NCI-H187 (cell line): Measurements from ENCODE around the gene SERP2.
A peak's percentile ranks its signal among the peaks of the same experiment; 100 is the strongest.

Source experiments
- DNase-seq, 2 experiments: peaks; one replicate each; lab custom pipeline; 2025; lab: John Stamatoyannopoulos, UW

The SERP2 gene

DNA sequence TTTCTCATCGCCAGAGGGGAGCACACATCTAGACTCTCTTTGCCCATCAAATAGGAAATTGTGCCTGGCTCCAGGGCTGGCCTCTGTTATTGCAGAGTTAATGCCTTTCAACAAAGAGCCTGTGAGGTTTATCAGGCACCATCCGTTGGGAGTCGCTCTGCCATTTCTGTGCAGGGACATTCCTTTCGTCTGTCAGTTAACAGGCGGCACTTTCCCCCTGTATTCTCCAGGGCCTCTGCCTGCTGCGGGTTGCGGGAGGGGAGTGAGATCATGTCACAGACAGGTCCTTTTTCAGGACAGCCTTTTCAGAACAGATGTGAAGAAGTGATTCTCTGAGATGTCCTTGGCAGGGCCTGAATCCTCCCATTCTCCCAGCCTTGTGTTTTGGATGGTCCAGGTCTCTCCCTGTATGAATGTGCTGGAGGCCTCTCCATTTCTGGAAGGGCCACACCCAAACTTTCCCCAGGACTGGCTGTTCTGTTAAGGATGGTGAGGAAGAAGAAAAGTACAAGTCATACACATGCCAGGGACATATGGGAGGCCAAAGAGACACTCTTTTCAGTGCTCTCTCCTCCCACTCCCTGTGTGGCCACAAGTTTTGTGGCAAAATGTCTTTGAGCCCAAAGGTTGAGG is 14.9 kb downstream of the SERP2 start:
- DNase-seq, result no peak

DNA sequence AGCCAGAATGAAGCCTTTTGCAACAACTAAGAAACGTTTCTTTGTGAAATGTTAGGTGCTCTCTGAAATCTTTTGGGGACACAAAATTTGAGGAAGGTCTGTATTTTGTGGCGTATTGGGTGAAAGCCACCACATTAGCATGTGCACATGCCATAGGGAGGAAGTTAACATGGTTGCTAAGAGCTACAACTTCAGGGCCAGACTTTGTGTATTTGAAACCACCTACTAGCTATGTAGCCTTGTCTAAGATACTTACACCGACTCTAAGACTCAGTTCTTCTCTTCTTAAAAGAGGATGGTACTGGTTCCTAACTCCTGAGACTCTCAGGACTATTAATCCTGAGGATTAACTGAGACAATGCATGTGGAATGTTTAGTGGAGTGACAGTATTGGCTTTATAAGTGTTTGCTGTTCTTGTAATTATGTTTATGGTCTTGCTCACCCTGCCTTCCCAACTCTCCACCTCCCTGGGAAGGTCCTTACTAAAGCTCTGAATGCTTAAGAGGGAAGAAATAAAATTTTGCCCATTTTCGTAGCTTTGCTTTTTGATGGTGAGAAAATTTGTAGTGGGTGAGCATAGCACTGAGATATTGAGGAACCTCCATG is 15.5 kb downstream of the SERP2 start:
- DNase-seq, result no peak

DNA sequence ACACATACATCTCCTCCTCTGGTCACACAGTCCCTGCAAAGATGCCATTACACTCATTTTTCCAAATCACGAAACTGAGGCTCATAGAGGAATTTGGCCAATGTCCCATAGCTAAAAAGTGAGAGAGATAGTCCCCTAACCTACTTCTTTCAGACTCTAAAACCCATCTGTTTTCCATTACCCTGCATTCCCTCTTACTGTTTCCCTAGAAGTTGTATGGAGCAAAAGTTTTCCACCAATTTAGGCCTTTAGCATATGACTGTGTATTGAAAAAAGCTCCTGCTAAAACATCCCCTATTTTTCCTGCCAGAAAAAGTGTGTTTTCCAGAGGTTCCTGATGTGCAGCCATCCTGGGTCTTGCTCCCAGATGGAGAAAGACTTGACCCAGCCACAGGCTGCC is 16.3 kb downstream of the SERP2 start:
- no peak for DNase-seq

DNA sequence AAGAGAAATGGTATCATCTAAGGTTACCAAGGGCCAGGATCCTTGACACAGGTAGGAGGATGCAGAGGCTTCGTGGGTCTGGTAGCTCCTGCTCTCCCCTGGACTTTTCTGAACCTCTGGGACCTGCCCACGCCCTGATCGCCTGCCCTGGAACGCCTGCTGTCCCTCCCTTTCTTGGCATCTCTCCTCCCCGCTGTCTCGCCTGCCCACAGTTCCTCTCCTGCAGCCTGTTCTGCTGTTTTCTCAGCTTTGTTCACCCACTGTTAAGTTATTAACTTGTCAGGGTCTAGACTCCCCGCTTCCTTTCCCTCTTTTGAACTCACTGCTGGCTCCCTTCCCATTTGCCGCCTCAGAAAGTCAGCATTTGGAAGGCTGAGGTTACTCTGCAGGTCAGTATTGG is 19.8 kb downstream of the SERP2 start:
- no peak for DNase-seq

DNA sequence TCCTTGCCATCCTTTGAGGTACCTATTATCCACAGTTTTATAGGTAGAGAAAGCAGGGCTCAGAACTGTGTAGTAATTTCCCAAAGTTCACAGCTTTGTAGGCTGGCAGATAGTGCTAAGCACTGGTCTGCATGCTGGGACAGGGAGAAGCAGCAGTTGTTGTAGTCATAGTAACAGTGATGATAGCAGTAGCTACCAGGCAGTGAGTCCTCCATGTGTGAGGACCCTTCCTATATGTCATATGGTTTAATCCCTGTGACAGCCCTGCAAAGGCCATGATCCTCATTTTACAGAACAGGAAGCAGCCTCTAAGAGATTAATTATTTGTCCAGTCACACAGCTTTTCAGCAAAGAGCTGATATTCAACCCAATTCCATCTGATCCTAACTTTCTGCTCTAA is 21.0 kb downstream of the SERP2 start:
- no peak for DNase-seq

DNA sequence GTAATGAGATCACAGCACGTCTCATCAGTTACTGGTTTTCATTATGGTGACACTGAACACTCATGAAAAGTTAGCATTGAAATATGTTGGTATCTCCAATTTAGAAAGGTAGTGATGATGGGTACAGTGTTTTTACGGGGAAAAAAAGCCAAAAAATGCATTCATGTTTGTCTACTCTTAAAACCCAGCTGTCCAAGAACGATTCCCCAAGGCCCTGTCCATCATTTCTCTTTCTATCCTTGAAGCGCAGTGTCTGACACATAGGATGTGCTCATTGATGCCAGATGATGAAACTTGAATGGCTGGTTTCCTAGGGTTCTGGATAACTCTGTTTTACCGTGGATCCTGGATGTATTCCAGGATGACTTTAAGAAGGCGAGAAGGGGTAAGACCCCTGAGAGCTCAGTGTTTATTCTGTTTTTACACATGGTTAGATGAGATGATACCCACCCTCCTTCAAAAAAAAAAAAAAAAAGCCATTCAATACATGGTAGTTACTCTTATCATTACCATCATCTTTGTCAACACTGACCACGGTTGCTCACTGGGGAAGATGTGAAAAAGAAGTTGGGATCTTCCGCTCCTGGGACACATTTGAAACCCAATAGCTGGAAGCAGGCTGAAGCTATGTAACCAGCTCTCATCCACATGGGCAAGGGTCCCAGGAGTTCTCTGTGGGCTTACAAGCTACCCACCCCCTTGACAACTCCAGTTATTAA is 22.5 kb downstream of the SERP2 start:
- DNase-seq, result no peak

DNA sequence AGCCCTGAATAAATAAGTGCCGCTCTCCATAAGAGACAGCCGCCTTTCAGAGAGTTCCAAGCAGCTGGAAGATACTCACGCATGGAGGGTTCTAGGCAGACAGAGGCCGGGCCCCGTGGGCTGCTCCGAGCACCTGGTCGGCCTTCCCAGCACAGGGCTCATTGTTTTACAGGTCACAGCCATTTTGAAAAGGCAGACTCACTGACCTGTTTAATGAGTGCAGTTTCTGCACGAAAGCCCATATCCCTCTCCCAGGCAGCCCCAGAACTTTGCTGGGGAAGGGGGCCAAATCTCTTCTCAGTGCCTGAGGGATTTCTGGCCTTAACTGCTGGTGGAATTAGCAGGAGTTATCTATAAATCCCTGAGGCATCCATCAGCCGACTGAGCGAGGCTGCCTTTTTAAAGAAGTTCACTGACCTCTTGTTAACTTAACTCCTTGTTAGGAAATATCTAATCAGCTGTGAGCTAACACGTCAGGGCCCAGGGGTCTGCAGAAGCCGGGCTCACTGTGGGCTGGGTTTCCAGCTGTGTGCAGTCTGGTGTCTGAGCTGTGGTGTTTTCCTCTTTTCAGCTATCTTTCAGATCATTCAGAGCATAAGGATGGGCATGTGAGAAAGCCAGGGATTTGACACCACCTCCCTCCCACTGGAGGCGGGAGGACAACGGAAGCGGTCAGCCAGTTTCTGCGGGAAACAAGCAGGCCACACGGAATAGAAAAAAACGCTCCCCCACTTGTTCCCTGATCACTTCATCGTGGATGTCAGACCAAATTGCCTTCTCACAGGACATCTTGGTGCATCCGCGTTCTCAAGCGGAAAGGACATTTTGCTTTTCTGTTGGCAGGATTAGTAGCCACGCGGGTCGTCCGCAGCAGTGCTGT is 23.3 kb downstream of the SERP2 start:
- DNase-seq, result no peak

DNA sequence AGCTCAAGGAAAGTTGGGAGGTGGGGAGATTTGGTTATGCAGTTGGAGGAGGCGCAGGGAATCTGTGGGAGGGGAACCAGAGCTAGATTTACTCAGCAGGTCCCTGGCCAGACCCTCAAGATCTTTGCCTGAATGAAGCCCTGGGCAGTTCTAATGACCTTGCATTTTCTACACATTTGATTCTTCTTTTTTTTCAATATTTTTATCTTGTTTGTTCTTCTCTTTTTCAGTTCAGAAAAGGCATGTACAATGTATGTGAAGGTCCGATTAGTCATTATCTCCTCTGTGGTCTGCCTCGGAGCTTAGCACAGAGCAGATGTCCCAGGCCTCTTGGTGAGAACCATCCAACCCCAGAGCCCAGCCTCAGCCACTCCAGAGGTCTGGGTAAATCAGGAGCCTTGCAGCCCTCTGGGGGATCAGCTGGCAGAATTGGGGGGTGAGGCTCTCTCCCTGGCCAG is 24.2 kb downstream of the SERP2 start:
- no peak for DNase-seq

DNA sequence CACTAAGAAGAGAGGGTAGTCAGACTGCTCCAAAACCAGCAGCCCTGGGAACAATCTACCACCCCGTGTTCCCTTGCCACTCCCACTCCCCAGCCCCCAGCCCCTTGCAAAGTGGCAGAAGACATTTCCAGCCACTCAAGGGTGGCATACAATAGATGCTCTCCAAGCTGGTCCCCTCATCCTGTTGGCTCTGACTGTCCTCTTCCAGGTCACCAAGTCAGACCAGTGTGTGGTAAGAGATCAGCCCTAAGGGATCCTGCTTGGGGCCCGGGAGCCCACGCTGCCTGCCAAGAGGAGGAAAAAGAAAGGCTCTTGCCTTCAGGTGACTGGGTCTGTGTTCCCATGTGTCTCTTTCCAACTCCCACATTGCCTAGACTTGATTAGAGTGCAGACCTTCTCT is 25.0 kb downstream of the SERP2 start:
- no peak for DNase-seq

DNA sequence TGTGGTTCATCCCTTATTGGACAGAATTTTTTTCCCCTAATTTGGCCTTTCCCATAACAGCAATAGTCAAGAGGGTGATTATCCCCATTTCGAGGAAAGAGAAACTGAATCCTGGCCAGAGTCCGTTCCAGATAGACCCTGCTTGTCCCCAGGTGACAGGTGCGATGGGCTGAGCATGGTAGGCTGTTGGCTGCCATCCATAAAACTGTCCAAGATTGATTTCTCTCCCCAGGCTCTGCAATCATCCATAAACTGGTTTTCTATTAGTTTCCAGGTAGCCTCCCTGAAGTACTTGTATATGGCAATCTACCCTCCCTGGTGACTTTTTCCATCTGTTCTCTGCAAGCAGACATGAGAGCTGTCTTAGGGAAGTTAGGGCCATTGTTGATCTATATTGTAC is 25.4 kb downstream of the SERP2 start:
- DNase-seq, result peak; percentile 15 to 55

DNA sequence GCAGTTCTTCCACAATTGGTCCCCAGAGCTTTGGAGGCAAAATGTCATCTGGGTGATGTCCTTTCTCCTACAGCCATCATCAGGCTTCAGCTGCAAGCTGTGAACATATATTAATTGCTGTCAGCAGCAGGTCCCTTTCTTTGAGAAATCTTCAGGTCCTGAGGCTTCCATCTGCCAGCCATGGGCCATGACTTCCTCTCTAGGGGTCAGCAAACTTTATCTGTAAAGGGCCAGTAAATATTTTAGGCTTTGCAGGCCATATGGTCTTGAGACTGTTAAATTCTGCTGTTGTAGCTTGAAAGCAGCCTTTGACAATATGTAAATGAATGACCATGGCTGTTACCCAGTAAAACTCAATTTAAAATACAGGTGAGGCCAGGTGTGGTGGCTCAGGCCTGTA is 27.1 kb downstream of the SERP2 start:
- DNase-seq, result no peak

DNA sequence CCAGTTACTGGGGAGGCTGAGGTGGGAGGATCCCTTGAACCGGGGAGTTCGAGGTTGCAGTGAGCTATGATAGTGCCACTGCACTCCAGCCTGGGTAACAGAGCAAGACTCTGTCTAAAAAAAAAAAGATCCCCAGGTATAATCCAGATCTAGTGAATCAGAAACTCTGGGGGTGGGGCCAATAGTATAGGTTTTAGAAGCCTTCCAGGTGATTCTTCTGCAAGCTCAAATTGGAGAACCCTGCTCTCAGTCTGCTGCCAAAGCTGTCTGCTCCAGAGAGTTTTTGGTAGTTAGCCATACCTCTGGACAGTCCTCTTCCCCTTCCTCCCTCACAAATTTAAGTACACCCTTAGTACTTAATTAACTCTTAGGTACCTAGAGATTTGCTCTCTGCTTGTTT is 28.0 kb downstream of the SERP2 start:
- DNase-seq, result no peak

DNA sequence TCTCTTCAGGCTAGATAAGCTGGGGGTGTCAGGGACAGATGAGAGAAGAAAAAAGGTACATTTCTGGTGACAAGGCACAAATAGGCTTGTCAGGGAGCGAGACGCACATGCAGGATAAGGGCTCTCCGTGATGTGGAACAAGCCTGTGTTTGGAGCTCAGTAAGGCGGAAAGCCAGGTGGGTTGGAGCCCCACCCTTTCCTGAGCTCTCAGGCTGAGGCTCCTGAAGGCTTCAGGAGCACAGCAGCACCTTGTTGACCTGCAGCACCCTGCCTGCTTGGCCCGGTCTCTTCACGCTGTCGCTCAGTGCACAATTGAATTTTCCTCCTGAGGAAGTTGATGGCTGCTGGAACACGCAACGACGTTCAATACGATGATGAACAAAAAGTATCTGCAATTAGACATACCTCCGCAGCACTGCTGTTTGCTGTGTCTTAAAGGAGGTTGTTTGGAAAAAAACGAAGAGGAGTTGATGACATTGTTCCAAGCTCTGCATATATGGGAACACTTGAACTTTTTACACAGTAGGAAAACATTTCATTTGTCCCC is 29.3 kb downstream of the SERP2 start:
- peak; percentile 30 to 32 for DNase-seq

DNA sequence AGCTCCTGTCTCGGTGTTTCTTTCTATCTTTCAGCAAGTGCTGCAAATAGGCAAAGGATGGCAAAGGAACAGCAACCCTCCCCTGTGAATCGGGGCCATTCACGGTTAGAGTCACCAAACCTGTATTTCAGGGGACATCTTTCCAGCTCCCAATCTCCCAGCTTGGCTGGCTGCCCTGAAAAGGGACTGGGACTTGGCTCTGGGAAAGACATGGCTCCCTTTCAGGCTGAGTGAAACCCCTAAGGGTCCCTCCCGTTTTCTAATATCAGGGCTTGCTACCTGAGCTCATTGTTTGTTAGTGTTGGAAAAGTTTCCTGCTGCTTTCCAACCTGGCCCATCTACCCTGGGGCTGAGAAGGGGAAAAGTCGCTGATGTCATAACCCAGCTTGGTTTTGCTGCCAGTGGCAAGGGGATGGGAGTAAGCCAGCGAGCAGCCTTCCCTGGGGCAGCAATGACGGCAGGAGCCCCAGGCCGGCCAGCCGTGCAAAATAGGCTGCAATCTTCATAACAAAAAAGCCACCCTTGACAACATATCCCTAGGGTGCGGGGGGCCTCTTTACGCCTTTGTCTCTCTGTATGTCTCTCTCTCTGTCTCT is 29.9 kb downstream of the SERP2 start:
- no peak for DNase-seq

DNA sequence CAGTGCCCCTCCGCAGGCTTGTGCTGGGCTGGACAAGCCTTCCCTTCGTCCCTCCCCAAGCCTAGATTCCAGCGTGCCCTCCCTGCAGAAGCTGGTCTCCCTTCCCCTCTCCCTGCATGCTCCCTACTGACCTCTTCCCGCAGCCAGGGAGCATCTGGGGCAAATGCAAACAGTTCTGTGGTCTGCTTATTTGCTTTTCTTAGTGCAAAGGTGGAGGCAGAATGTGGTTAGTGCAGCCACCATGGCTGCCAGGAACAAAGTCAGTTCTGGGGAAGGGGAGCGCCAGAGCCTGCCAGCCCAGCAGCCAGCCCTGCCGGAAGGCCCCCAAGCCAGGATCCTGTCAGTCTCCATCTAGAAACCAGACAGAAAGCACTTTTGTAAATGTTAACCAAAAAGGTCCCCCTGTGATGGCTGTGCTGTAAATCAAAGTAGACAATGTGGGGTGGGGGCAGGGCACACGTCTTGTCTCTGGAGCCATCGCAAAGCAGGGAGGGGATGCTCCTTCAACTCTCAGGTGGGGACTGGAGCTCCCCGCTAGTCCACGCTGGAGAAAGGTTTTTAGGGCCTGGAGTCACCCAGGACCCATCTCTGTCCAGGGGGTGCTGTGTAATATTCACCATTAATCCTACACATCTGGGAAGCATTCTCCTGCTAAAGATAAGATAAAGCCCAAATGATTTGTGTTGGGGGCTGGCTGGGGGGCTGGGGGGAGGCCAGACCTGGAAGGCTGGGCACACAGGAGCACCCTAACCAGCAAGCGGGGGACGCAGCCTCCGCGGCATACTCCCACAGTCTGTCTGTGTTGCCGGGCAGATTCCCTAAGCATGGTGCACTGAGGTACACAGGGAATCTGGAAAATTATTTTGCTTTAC is 30.9 kb downstream of the SERP2 start:
- no peak for DNase-seq

DNA sequence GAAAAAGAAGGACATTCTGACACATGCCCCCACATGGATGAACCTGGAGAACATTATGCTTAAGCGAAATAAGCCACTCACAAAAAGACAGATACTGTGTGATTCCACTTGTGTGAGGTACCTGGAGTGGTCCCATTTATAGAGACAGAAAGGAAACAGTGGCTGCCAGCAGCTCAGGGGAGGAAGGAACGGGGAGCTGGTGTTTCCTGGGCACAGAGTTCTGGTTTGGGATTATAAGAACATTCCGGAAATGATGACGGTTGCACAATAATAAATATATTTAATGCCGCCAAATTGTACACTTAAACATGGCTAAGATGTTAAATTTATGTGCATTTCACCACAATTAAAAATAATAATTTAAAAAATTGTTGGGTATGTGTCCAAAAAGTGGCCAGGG is 33.0 kb downstream of the SERP2 start:
- DNase-seq, result no peak

DNA sequence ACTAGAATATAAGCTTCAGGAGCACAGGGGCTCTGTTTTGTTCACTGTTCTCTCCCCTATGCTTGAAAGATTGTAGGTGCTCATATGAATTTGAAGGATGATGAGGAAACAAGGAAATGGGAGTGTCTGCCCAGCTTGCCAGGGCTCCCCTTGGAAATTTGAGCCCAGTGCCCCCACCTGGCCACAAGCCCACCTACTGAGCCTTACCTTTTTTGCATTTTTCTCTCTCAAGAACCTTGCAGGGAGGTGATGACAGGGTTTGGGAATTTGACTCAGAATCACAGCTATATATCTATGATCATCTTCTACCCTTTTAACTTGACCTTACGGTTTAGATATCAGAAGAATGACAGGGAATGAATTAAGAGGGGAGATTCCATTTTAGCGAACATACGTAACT is 33.8 kb downstream of the SERP2 start:
- no peak for DNase-seq

DNA sequence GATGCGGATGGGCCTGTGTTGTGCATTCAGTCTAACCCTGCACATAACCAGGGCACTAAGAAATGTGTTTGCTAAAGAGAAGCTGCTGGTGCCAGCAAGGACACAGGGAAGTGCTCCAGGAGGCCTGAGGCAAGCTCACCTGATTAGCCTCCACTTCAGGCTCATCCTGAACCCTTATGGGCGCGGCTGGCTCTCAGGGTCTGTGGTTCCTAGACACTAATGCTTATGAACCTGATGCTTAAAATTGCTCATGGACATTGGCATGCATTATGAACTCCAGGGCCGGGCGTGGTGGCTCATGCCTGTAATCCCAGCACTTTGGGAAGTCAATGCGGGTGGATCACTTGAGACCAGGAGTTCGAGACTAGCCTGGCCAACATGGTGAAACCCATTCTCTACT is 34.3 kb downstream of the SERP2 start:
- DNase-seq, result peak in 1 of 2 experiments; percentile 31

DNA sequence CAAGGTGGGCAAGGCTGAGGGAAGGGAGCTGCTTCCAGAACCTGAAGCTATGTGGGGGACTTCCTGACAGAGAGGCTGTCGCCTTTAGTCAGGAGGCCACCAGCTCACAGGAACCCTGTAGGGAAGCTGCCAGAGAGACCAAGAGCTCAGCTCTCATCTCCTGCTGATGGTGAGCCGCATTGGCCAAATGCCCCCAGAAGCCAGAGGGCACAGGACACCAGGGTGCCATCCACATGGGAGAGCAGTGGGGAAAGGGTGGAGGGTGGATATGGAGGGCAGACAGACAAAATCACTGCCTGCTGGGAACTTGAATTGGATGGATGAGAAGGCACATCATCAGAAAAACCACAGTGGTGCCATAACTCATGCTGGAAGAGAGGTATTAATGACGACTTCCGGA is 36.0 kb downstream of the SERP2 start:
- DNase-seq, result no peak

DNA sequence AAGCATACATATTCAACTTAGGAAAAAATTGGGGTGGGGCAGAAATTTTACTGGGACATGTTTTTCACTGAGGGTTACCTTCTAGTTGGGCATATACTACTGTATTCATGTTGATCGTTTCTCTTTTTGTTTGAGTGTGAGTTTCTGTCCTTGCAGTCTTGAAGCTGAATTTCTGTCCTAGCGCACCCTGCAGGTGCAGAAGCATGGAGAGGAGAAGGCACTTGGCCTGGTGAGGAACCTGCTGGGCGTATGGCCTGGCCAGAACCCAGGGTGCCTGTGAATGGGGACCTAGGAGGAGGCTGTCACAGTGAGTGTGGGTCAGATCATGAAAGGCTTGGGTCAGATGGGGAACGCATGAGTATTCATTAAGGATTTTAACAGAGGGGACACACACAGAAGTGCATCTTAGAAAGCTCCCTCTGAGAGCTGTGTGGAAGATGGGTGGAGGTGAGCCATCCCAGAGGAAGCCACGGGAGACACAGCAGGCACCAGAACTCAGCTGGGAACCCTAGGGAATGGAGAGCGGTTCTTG is 36.8 kb downstream of the SERP2 start:
- no peak for DNase-seq

DNA sequence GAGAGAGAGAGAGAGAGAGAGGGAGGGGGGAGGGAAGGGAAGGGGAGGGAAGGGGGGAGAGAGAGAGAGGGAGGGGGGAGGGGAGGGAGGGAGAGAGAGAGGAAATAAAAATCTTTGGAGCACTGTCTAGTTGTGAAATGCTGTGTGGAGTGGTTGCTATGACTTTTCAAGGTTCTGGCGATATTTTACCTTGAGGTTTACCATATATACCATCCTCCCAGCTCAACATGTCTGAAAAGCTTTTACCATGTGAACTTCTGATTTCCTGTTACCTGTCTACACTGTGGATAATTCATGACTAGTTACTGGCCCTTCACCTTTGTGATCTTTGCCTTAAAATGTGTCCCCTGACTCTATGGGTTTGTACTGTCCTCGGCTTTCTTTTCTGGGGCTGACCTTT is 38.2 kb downstream of the SERP2 start:
- DNase-seq, result no peak
